AG09309 (cell line): ENCODE measurements around the gene SLC7A1.

Experiments
- DNase-seq: peaks from one replicate; pipeline ENCODE4 v3.0.0-alpha.2; 2010; ENCODE audit warnings: low read depth
- H3K4me3 ChIP-seq: 2 replicates; pipeline ENCODE4 v1.5.1; 2011; ENCODE audit warnings: mild to moderate bottlenecking, low read depth, low read length, moderate library complexity; ENCODE audit not compliant: control insufficient read depth
- CTCF ChIP-seq: IDR thresholded peaks from 2 replicates; pipeline ENCODE4 v1.5.1; 2011; ENCODE audit warnings: mild to moderate bottlenecking, low read depth, low read length, inconsistent platforms; ENCODE audit not compliant: insufficient read depth, control insufficient read depth; ENCODE audit errors: missing control alignments

The SLC7A1 gene

GRCh38 chr13:29529754-29530153 is 65.7 kb downstream of the SLC7A1 start:
- no peak overlapping the region for H3K4me3 ChIP-seq
- no peak for TF ChIP-seq CTCF
- no peak for DNase-seq

GRCh38 chr13:29527916-29528315 is 67.6 kb downstream of the SLC7A1 start:
- no peak for TF ChIP-seq CTCF
- no peak for DNase-seq

GRCh38 chr13:29527511-29527910 is 68.0 kb downstream of the SLC7A1 start:
- no peak for TF ChIP-seq CTCF
- no peak overlapping the region for H3K4me3 ChIP-seq
- DNase-seq = no peak

More at GRCh38 chr13:29527916-29528315, 67.6 kb downstream of the SLC7A1 start:
- no peak overlapping the region for H3K4me3 ChIP-seq

GRCh38 chr13:29526741-29527140 is 68.7 kb downstream of the SLC7A1 start:
- TF ChIP-seq CTCF = no peak
- DNase-seq = no peak
- no peak overlapping the region for H3K4me3 ChIP-seq

GRCh38 chr13:29525757-29526156 is 69.7 kb downstream of the SLC7A1 start:
- H3K4me3 ChIP-seq = no peak overlapping the region
- TF ChIP-seq CTCF = no peak
- DNase-seq = no peak

GRCh38 chr13:29524641-29525040 is 70.8 kb downstream of the SLC7A1 start:
- no peak for TF ChIP-seq CTCF
- no peak for DNase-seq

GRCh38 chr13:29524176-29524575 is 71.3 kb downstream of the SLC7A1 start:
- DNase-seq = no peak
- no peak for TF ChIP-seq CTCF
- no peak overlapping the region for H3K4me3 ChIP-seq

More at GRCh38 chr13:29524641-29525040, 70.8 kb downstream of the SLC7A1 start:
- H3K4me3 ChIP-seq = no peak overlapping the region
